Tibial nerve (tissue), 4 donors: ENCODE measurements around the gene TOGARAM1.

ENCODE experiments used
- EP300 ChIP-seq, 2 donors: sonication (generic); formaldehyde crosslinking; IDR thresholded peaks; one replicate each; pipeline ENCODE4 v1.6.1; 2017; ENCODE audit warnings: antibody characterized with exemption in 2 of 2, mild to moderate bottlenecking in 1 of 2
- POLR2A ChIP-seq, 2 donors: fragments of 450-650 bp; IDR thresholded peaks; one replicate each; pipeline ENCODE4 v1.6.1; 2017; ENCODE audit warnings: antibody characterized with exemption in 2 of 2, mild to moderate bottlenecking in 2 of 2, moderate library complexity in 2 of 2
- TF ChIP-seq, protein P1 (sequence below), 5 experiments: fragments of 200-600 bp in 3 of 5; fragments of 450-650 bp in 2 of 5; sonication (generic) in 3 of 5; IDR thresholded peaks; one replicate each; pipeline ENCODE4 v1.5.1; 2016 to 2019; ENCODE audit warnings: antibody characterized with exemption in 5 of 5, mild to moderate bottlenecking in 3 of 5, moderate library complexity in 2 of 5

- TF ChIP-seq, protein P1, sequence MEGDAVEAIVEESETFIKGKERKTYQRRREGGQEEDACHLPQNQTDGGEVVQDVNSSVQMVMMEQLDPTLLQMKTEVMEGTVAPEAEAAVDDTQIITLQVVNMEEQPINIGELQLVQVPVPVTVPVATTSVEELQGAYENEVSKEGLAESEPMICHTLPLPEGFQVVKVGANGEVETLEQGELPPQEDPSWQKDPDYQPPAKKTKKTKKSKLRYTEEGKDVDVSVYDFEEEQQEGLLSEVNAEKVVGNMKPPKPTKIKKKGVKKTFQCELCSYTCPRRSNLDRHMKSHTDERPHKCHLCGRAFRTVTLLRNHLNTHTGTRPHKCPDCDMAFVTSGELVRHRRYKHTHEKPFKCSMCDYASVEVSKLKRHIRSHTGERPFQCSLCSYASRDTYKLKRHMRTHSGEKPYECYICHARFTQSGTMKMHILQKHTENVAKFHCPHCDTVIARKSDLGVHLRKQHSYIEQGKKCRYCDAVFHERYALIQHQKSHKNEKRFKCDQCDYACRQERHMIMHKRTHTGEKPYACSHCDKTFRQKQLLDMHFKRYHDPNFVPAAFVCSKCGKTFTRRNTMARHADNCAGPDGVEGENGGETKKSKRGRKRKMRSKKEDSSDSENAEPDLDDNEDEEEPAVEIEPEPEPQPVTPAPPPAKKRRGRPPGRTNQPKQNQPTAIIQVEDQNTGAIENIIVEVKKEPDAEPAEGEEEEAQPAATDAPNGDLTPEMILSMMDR (IDR thresholded peaks at IDR 0.05), result no peak
- no peak for TF ChIP-seq POLR2A (IDR thresholded peaks at IDR 0.05)
- TF ChIP-seq EP300 (IDR thresholded peaks at IDR 0.05), result no peak
Observed at GRCh38 chr14:45015133-45015532, 53.1 kb downstream of the TOGARAM1 start.
